ENCODE measurements around the gene BCAT1. TPM values are rescaled to one million over a fixed set of nuclear protein-coding genes. Genes with fewer than 3 reads are reported as not detected.

The BCAT1 gene
- total and polyA plus RNA-seq, 2 donors (not counting 3 experiments of a cell fraction or from before 2014, with no cell fraction given): 21.6 to 267 TPM

- CTCF ChIA-PET: interaction anchor here (1.0 kb wide), 1 partner anchor 12 kb away, joined by 3 read pairs; no protein-coding TSS in a partner anchor
- Histone ChIP-seq H3K4me2 (ENCODE audit: insufficient read depth, low read length) (no peak overlapping the region), H3K9me3 (replicated peaks; ENCODE audit: control insufficient read depth, insufficient read depth, low read length) (no peaks in the 10 kb centered on the region), H3K36me3 (ENCODE audit: control insufficient read depth in 2 of 2, extremely low read depth in 1 of 2, insufficient read depth in 2 of 2, low read length in 2 of 2) (peaks cover 11 to 20% of the 10 kb centered on the region in 2 experiments), H3K4me1 (ENCODE audit: control insufficient read depth, extremely low read depth, insufficient read depth, low read length) (peaks cover 15% of the 10 kb centered on the region), H3K27me3 (ENCODE audit: control insufficient read depth in 2 of 2, insufficient read depth in 2 of 2, low read length in 2 of 2) (no peaks in the 10 kb centered on the region), H3K79me2 (ENCODE audit: control insufficient read depth, insufficient read depth, low read length) (peaks cover 14% of the 10 kb centered on the region), H3K27ac (ENCODE audit: insufficient read depth, low read depth, low read length) (no peak overlapping the region), H3K9ac (replicated peaks; ENCODE audit: extremely low read depth, insufficient read depth, low read length) (no peak overlapping the region), H3K4me3 (replicated peaks in 1 of 3; ENCODE audit: insufficient read depth in 1 of 3, low read depth in 1 of 3, low read length in 3 of 3) (no peak overlapping the region), H3K9me1 (replicated peaks; ENCODE audit: control insufficient read depth, extremely low read depth, insufficient read depth, low read length) (no peaks in the 10 kb centered on the region), H4K20me1 (replicated peaks; ENCODE audit: control insufficient read depth, extremely low read depth, insufficient read depth, low read length) (no peaks in the 10 kb centered on the region), H2AFZ (ENCODE audit: low read depth, low read length) (no peak overlapping the region)
- TF ChIP-seq FOS (IDR thresholded peaks at IDR 0.05; ENCODE audit: borderline replicate concordance, insufficient read depth, low read length) (no peak), EZH2 (IDR thresholded peaks at IDR 0.05; ENCODE audit: borderline replicate concordance, low read depth, low read length, severe bottlenecking) (no peak), GATA2 (IDR thresholded peaks at IDR 0.05; ENCODE audit: insufficient read depth, insufficient read length, low read depth, low read length) (no peak), JUN (IDR thresholded peaks at IDR 0.05; ENCODE audit: borderline replicate concordance, insufficient read depth, insufficient read length, low read depth) (no peak), MAX (IDR thresholded peaks at IDR 0.05; ENCODE audit: insufficient read depth, insufficient read length) (no peak), POLR2A (IDR thresholded peaks at IDR 0.05; ENCODE audit: low read depth, low read length) (no peak), POLR2AphosphoS5 (IDR thresholded peaks at IDR 0.05; ENCODE audit: insufficient read depth, low read depth, low read length) (no peak), MYC (IDR thresholded peaks at IDR 0.05; ENCODE audit: low read depth, low read length) (no peak)
- TF ChIP-seq, protein P1, sequence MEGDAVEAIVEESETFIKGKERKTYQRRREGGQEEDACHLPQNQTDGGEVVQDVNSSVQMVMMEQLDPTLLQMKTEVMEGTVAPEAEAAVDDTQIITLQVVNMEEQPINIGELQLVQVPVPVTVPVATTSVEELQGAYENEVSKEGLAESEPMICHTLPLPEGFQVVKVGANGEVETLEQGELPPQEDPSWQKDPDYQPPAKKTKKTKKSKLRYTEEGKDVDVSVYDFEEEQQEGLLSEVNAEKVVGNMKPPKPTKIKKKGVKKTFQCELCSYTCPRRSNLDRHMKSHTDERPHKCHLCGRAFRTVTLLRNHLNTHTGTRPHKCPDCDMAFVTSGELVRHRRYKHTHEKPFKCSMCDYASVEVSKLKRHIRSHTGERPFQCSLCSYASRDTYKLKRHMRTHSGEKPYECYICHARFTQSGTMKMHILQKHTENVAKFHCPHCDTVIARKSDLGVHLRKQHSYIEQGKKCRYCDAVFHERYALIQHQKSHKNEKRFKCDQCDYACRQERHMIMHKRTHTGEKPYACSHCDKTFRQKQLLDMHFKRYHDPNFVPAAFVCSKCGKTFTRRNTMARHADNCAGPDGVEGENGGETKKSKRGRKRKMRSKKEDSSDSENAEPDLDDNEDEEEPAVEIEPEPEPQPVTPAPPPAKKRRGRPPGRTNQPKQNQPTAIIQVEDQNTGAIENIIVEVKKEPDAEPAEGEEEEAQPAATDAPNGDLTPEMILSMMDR (IDR thresholded peaks at IDR 0.05; ENCODE audit: extremely low read depth in 1 of 2, insufficient read depth in 1 of 2, low read depth in 1 of 2, low read length in 2 of 2): no peak
- no peak for FAIRE-seq
- DNase-seq (ENCODE audit: low read depth, low spot score): no peak
- no TSS peak for BruUV-seq (replicated peaks)
- intact Hi-C loops (cut with micrococcal nuclease) (no loop called here), dilution Hi-C loops (cut with MboI; ENCODE audit: extremely low pct_ligation_motif_present, low sequenced_read_pairs) (no loop called here)
- POLR2A ChIA-PET: no interaction called here
Observed at GRCh38 chr12:24846689-24847088, 102.2 kb downstream of the BCAT1 start.
